ENCODE results near the gene NDUFA1. TPM values are rescaled to one million over a fixed set of nuclear protein-coding genes. Genes with fewer than 3 reads are reported as not detected.
"Not testable (repeated sequence)": the region's sequence is repeated elsewhere in the genome, so short reads cannot be mapped to it uniquely, and the experiment has no call there.

NDUFA1 gene
- 10 to 100 TPM; 45.5 to 70.8 (median 47.5) TPM for total RNA-seq

DNA sequence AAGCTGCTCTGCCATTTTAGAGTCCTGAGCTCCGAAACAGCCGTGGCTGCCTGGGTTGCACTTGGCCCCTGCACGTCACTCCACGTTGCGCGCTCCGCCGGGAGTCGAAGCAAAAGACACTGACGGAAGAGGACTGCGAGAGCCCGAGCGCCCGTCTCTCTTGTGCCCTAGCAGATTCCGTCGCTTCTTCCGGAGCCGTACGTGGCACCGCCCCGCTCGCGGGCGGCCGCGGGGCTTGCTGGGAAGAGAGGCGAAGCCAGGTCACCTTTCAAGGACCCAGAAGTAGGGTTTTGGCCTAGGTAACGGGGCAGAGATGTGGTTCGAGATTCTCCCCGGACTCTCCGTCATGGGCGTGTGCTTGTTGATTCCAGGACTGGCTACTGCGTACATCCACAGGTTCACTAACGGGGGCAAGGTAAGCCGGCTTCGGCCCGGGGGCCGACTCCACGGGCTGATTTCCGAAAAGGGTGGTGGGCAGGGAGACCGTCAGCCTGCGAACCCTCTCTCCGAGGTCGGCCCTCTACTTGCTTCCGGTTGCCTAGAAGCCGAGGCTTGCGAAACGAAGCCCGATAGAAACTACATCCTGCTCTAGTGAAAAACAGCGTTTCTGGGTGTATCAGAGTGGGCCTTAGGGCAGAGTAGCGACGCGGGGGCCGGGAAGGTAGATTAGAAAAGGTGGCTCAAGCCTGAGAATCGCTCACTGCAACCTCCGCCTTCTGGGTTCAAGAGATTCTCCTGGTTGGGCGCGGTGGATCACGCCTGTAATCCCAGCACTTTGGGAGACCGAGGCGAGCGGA, at the start of gene NDUFA1, which contains the start of gene RNF113A:
Gene NDUFA1 (plus strand): TSS at position 234 of the 797 bp plus-strand sequence. CDS start 80 bp downstream, at position 314.
Gene RNF113A (minus strand): TSS at position 135 of the 797 bp plus-strand sequence. CDS start 120 bp downstream, at position 15.
- peak in 2 of 3 donors; percentile 41 to 77 for TF ChIP-seq POLR2AphosphoS5 (IDR thresholded peaks at IDR 0.05)
- TF ChIP-seq POLR2A (IDR thresholded peaks at IDR 0.05): no peak
- DNase-seq (ENCODE audit: low spot score in 2 of 2): peak; percentile 72 to 76
- Histone ChIP-seq H3K4me3 (peak within 1 kb of the TSS; percentile 45 to 68 (median 64)), H3K9me3 (no peaks in the 10 kb centered on the region), H3K27ac (peak within 1 kb of the TSS; percentile 89 to 92), H3K4me1 (no peaks in the 10 kb centered on the region), H3K27me3 (no peaks in the 10 kb centered on the region), H3K36me3 (no peaks in the 10 kb centered on the region)
- intact Hi-C loops (cut with DNase I; ENCODE audit: low total_unique reads): no loop called here

DNA sequence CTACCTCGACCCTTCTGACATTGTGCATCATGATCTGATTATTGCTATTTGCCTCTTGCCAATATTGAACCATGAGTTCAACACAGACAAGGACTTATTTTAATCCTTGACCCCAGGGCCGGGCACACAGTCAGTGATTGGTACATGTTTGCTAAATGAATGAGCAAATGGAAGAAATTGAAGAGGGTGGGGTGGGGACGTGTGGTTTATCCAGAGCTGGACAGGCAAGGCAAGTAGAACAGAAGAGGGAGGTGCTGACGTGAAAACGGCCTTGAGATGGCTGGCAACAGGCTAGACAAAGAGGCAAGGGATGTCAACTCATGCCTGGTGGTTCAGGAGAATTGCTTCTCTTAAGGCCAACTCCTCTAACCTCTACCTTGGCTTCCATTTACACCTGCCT, 47.4 kb upstream of the NDUFA1 start:
- DNase-seq (ENCODE audit: low spot score in 2 of 2); H3K4me1 ChIP-seq; H3K27me3 ChIP-seq; H3K36me3 ChIP-seq; H3K27ac ChIP-seq; H3K4me3 ChIP-seq; H3K9me3 ChIP-seq; intact Hi-C loops (cut with DNase I; ENCODE audit: low total_unique reads): not testable (repeated sequence)

- no peak for DNase-seq (ENCODE audit: low spot score in 2 of 2)
- Histone ChIP-seq H3K36me3 (no peaks in the 10 kb centered on the region), H3K27ac (peak overlapping the region in 1 of 2 donors; percentile 68), H3K27me3 (peaks cover 0 to 3% of the 10 kb centered on the region in 2 donors), H3K4me3 (no peak overlapping the region), H3K4me1 (no peaks in the 10 kb centered on the region), H3K9me3 (no peaks in the 10 kb centered on the region)
- intact Hi-C loops (cut with DNase I; ENCODE audit: low total_unique reads): loop anchor here (2.0 kb wide), 1 partner anchor 50 kb away; no protein-coding TSS in a partner anchor
- TF ChIP-seq CTCF (IDR thresholded peaks at IDR 0.05): no peak
- no peak for TF ChIP-seq POLR2AphosphoS5 (IDR thresholded peaks at IDR 0.05)
- no peak for TF ChIP-seq POLR2A (IDR thresholded peaks at IDR 0.05)
Observed at GRCh38 chrX:119826399-119826959, 45.2 kb upstream of the NDUFA1 start.

DNA sequence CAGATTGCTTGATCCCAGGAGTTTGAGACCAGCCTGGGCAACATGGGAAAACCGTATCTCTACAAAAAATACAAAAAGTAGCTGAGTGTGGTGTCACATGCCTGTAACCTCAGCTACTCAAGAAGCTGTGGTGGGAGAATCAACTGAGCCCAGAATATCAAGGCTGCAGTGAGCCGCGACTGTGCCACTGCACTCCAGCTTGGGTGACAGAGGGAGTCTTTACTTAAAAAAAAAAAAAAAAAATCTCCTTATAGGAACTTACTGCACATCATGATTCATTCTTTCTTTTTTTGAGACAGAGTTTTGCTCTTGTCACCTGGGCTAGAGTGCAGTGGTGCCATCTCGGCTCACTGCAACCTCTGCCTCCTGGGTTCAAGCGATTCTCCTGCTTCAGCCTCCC, 43.2 kb upstream of the NDUFA1 start:
- intact Hi-C loops (cut with DNase I; ENCODE audit: low total_unique reads): no loop called here
- Histone ChIP-seq H3K27ac (no peak overlapping the region), H3K4me1 (no peaks in the 10 kb centered on the region), H3K4me3 (no peak overlapping the region), H3K9me3 (no peaks in the 10 kb centered on the region), H3K36me3 (no peaks in the 10 kb centered on the region), H3K27me3 (peaks cover 0 to 6% of the 10 kb centered on the region in 2 donors)
- DNase-seq (ENCODE audit: low spot score in 2 of 2): no peak
- no peak for TF ChIP-seq POLR2A (IDR thresholded peaks at IDR 0.05)

GRCh38 chrX:119833905-119834304, 37.7 kb upstream of the NDUFA1 start:
- no peaks in the 10 kb centered on the region for H3K36me3 ChIP-seq
- no peaks in the 10 kb centered on the region for H3K4me1 ChIP-seq

More at GRCh38 chrX:119833905-119834304, 37.7 kb upstream of the NDUFA1 start:
- intact Hi-C loops (cut with DNase I; ENCODE audit: low total_unique reads): no loop called here
- DNase-seq (ENCODE audit: low spot score in 2 of 2): no peak
- TF ChIP-seq CTCF (IDR thresholded peaks at IDR 0.05): no peak
- no peak for TF ChIP-seq POLR2A (IDR thresholded peaks at IDR 0.05)
- TF ChIP-seq POLR2AphosphoS5 (IDR thresholded peaks at IDR 0.05): no peak
- peaks cover 0 to 3% of the 10 kb centered on the region in 2 donors for H3K27me3 ChIP-seq
- no peak overlapping the region for H3K27ac ChIP-seq
- H3K4me3 ChIP-seq: no peak overlapping the region
- H3K9me3 ChIP-seq: no peaks in the 10 kb centered on the region

All from breast epithelium (tissue), 4 donors.